ENCODE data around the gene FRY.

The FRY gene

GRCh38 chr13:32243695-32244094 is 212.1 kb downstream of the FRY start:
- DNase-seq = no peak
- TF ChIP-seq GATA1 (IDR thresholded peaks at IDR 0.05; ENCODE audit: low read depth, low read length) = no peak

GRCh38 chr13:32245555-32245954 is 214.0 kb downstream of the FRY start:
- TF ChIP-seq GATA1 (IDR thresholded peaks at IDR 0.05; ENCODE audit: low read depth, low read length) (no peak), POLR2A (IDR thresholded peaks at IDR 0.05; ENCODE audit: low read length) (no peak)
- no peak for DNase-seq

- TF ChIP-seq POLR2A (IDR thresholded peaks at IDR 0.05; ENCODE audit: low read length) (no peak), GATA1 (IDR thresholded peaks at IDR 0.05; ENCODE audit: low read depth, low read length) (no peak)
- DNase-seq = peak; percentile 63 to 69
Measured at GRCh38 chr13:32246468-32246867, 214.9 kb downstream of the FRY start.

DNA sequence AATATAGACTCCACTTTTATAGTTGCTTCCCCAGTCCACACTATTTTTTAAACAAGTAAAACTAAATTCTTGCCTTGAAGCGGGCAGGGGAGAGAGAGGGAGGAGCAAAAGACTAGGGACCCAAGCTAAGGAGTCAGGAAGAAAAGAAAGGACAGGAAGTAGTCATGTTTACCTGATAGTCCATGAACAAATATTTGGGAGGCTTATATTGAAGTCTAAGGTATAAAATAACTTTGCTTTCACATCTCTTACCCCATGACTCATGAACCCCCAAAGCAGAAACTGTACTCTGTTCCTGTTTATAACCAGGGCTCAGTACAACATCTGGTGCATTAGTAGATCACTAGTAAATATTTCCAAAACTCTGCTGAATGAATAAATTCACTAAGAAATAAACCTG is 216.3 kb downstream of the FRY start:
- DNase-seq = no peak
- no peak for TF ChIP-seq POLR2A (IDR thresholded peaks at IDR 0.05; ENCODE audit: low read length)
- no peak for TF ChIP-seq GATA1 (IDR thresholded peaks at IDR 0.05; ENCODE audit: low read depth, low read length)

GRCh38 chr13:32248801-32249200 is 217.2 kb downstream of the FRY start:
- no peak for DNase-seq
- TF ChIP-seq POLR2A (IDR thresholded peaks at IDR 0.05; ENCODE audit: low read length) (no peak), GATA1 (IDR thresholded peaks at IDR 0.05; ENCODE audit: low read depth, low read length) (no peak)

GRCh38 chr13:32252812-32253438 is 221.4 kb downstream of the FRY start:
- TF ChIP-seq POLR2A (IDR thresholded peaks at IDR 0.05; ENCODE audit: low read length) (no peak), GATA1 (IDR thresholded peaks at IDR 0.05; ENCODE audit: low read depth, low read length) (no peak)
- no peak for DNase-seq

DNA sequence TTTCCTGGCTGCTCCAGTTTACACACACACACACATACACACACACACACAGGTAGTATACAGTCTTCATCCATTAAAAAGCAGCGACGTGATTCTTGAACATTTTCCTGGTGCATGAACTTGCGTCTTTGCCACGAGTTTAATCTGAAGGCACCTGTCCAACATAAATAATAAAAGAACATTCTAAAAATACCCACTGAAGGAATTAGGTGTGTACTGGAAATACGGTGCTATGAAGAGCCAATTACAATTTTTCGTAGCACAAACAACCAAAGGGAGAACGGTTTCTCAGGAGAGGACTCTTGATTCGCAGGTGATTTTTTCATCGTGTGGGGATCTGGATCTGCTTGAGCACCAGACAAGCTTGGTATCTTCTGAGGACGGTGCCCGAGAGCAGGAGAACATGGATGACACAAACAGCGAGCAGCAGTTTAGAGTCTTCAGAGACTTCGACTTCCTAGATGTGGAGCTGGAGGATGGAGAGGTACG is 222.4 kb downstream of the FRY start:
- DNase-seq = no peak
- TF ChIP-seq GATA1 (IDR thresholded peaks at IDR 0.05; ENCODE audit: low read depth, low read length) = no peak
- no peak for TF ChIP-seq POLR2A (IDR thresholded peaks at IDR 0.05; ENCODE audit: low read length)

DNA sequence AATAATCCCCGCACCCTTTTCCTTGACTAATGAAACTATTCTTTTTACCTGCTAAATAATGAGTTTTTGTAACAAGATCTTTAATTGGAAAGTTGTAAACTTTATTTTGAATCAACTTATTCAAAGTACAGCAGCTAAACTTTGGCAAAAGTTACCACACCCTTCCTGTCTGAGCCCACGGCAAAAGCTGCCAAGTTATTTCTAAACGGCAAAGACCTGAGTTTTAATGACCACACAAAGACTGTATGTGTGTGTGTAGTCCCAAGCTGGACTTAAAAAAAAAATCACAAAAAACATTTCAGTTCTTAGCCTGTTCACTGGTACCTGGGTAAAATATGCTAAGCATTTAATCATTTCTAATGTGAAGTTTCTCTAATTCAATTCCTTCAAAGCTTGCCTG is 222.8 kb downstream of the FRY start:
- DNase-seq = no peak
- no peak for TF ChIP-seq POLR2A (IDR thresholded peaks at IDR 0.05; ENCODE audit: low read length)
- no peak for TF ChIP-seq GATA1 (IDR thresholded peaks at IDR 0.05; ENCODE audit: low read depth, low read length)

DNA sequence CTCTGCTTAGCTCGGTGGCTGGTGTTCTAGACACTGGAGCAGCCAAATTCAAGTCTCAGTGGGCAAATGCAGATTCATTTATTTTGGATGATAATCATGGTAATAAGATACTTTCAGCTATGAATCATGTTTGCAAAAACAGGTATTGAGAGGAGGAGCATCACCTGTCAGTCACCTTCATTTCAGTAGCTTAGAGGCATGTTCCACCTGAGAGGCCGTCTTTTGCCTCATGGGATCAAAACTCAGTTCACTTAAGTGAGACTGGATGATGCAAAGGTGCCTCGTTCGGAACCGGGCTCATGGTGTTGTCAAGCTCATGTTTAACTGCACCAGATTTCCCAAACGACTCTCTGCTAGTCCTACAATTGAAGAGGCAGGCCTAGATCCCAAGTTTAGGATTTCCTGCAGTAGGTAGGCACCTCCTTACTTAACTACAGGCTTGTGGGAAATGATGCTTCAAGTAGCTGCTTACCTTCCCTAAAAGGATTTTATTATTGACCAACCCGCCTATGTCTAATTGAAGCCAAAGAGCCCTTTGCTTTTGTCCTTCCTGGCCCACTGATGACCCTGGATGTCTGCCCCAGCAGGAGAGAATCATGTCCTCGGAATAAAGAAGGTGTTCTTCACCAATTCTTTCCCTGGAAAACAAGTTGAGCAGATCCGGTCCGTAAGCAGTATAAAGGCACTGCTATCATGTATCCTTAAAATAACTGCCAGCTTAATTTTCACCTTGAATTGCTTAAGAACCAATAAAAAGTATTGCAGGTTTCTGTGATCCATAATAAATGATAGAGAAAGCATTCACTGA is 223.5 kb downstream of the FRY start:
- DNase-seq = no peak
- TF ChIP-seq GATA1 (IDR thresholded peaks at IDR 0.05; ENCODE audit: low read depth, low read length) = no peak

DNA sequence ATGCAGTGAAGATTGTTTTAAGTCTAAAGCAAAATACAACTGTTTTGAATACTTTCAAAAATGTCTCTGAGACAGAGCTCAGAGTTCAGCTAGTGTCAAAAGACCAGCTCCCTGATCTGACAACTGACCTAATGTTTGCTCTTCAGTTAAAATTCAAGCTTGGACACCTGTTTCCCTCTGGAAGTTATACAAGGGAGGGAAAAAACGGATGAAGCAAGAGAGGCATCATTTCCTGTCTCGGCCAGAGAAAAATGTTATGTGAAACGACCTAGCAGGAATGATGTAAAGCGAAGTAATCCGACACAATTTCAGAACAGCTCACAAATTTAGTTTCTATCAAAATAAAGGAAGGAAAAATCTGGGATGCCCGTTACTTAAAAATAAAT is 224.1 kb downstream of the FRY start:
- no peak for DNase-seq
- no peak for TF ChIP-seq GATA1 (IDR thresholded peaks at IDR 0.05; ENCODE audit: low read depth, low read length)
- no peak for TF ChIP-seq POLR2A (IDR thresholded peaks at IDR 0.05; ENCODE audit: low read length)

DNA sequence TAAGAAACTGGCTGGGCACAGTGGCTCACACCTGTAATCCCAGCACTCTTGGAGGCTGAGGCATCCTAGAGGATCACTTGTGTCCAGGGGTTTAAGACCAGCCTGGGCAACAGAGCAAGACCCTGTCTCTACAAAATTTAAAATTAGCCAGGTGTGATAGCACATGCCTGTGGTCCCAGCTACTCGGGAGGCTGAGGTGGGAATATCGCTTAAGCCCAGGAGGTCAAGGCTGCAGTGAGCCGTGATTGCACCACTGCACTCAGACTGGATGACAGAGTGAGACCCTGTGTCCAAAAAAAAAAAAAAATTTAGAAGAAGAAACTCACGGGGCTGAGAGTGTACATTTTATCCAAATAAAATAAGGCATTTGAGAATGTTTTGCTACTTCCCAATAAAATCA is 224.7 kb downstream of the FRY start:
- DNase-seq = no peak
- no peak for TF ChIP-seq GATA1 (IDR thresholded peaks at IDR 0.05; ENCODE audit: low read depth, low read length)

- no peak for TF ChIP-seq GATA1 (IDR thresholded peaks at IDR 0.05; ENCODE audit: low read depth, low read length)
- TF ChIP-seq POLR2A (IDR thresholded peaks at IDR 0.05; ENCODE audit: low read length) = no peak
- no peak for DNase-seq
Measured at GRCh38 chr13:32257649-32258048, 226.1 kb downstream of the FRY start.

DNA sequence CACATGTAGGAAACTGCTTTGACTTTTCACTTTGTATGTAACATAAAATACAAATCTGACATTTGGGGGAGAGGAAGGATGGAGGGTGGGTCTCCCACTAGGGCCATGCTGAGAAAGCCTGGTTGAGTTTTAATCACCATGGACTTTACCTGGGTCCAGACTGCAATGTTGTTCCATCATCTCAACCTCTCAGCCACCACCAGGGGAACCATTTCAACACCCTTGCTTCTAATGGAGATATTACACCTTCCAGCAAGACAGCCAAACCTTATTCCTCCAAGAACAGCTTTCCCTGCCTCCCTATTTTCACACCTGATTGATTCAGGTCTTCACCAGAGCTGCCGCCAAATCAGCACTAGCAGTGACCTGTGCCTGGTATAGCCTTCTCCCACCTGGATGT is 227.5 kb downstream of the FRY start:
- no peak for DNase-seq
- TF ChIP-seq POLR2A (IDR thresholded peaks at IDR 0.05; ENCODE audit: low read length) = no peak
- TF ChIP-seq GATA1 (IDR thresholded peaks at IDR 0.05; ENCODE audit: low read depth, low read length) = no peak

DNA sequence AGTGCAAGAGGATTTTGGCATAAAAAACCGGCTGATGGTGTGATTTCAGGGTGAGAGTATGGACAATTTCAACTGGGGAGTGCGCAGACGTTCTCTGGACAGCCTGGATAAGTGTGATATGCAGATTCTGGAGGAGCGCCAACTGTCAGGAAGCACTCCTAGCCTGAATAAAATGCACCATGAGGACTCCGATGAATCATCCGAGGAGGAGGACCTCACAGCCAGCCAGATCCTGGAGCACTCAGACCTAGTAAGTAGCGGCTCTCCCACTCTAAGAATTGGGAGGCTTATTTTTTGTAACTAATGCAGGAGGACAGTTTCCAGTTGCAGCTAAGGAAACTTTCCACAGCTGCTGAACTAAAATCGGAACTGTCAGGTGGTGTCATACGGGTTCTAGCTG is 230.0 kb downstream of the FRY start:
- DNase-seq = peak; percentile 18 to 41

GRCh38 chr13:32262165-32262564 is 230.6 kb downstream of the FRY start:
- DNase-seq = no peak
- TF ChIP-seq POLR2A (IDR thresholded peaks at IDR 0.05; ENCODE audit: low read length) = no peak
- TF ChIP-seq GATA1 (IDR thresholded peaks at IDR 0.05; ENCODE audit: low read depth, low read length) = no peak

More for the DNA sequence above, 230.0 kb downstream of the FRY start:
- TF ChIP-seq GATA1 (IDR thresholded peaks at IDR 0.05; ENCODE audit: low read depth, low read length) = no peak
- TF ChIP-seq POLR2A (IDR thresholded peaks at IDR 0.05; ENCODE audit: low read length) = no peak

All from erythroblast (primary cell).